Stimulated activated CD4-positive, alpha-beta T cell treated with anti-CD3 and anti-CD28 coated beads, Interleukin-15, amount 100 ng/mL, for 1 hour (primary cell): ENCODE results near the gene C2CD4C.
"Not testable (repeated sequence)": the region's sequence is repeated elsewhere in the genome, so short reads cannot be mapped to it uniquely, and the experiment has no call there.

ENCODE experiments used
- DNase-seq, 2 donors: peaks; one replicate each; pipeline ENCODE4 v3.0.0-alpha.2; 2020; ENCODE audit warnings: low read depth in 1 of 2, low spot score in 1 of 2

Gene C2CD4C

GRCh38 chr19:401866-402511 lies 7.0 kb downstream of the C2CD4C start:
- DNase-seq, result no peak

- no peak for DNase-seq
Observed at GRCh38 chr19:400976-401865, 7.7 kb downstream of the C2CD4C start.

- no peak for DNase-seq
Observed at GRCh38 chr19:399370-399769, 9.6 kb downstream of the C2CD4C start.

- no peak for DNase-seq
Observed at GRCh38 chr19:398719-399118, 10.2 kb downstream of the C2CD4C start.

GRCh38 chr19:397941-398706 lies 10.8 kb downstream of the C2CD4C start:
- no peak for DNase-seq

- DNase-seq, result no peak
Observed at GRCh38 chr19:397321-397720, 11.6 kb downstream of the C2CD4C start.

- no peak for DNase-seq
Observed at GRCh38 chr19:395467-395866, 13.5 kb downstream of the C2CD4C start.

GRCh38 chr19:394857-395256 lies 14.1 kb downstream of the C2CD4C start:
- not testable (repeated sequence) for DNase-seq

GRCh38 chr19:393560-393959 lies 15.4 kb downstream of the C2CD4C start:
- DNase-seq, result not testable (repeated sequence)

GRCh38 chr19:392375-392970 lies 16.5 kb downstream of the C2CD4C start:
- no peak for DNase-seq

GRCh38 chr19:391726-392374 lies 17.1 kb downstream of the C2CD4C start:
- DNase-seq, result no peak

GRCh38 chr19:391207-391557 lies 17.8 kb downstream of the C2CD4C start:
- DNase-seq, result no peak

- DNase-seq, result no peak
Observed at GRCh38 chr19:390386-391206, 18.4 kb downstream of the C2CD4C start.

GRCh38 chr19:389935-390289 lies 19.0 kb downstream of the C2CD4C start:
- no peak for DNase-seq

GRCh38 chr19:389255-389934 lies 19.6 kb downstream of the C2CD4C start:
- DNase-seq, result no peak

GRCh38 chr19:388691-389090 lies 20.3 kb downstream of the C2CD4C start:
- no peak for DNase-seq

- DNase-seq, result no peak
Observed at GRCh38 chr19:387777-388176, 21.2 kb downstream of the C2CD4C start.

GRCh38 chr19:386632-387301 lies 22.2 kb downstream of the C2CD4C start:
- DNase-seq, result not testable (repeated sequence)

- DNase-seq, result not testable (repeated sequence)
Observed at GRCh38 chr19:386189-386588, 22.8 kb downstream of the C2CD4C start.
